Ammon's horn (tissue), 1 donor: Measurements from ENCODE around the gene RRP36.
A peak's percentile ranks its signal among the peaks of the same experiment; 100 is the strongest.
"Not testable (repeated sequence)": the region's sequence is repeated elsewhere in the genome, so short reads cannot be mapped to it uniquely, and the experiment has no call there.

Experiments used
- DNase-seq: peaks from one replicate; pipeline ENCODE4 v3.0.0-alpha.2; 2016; ENCODE audit warnings: low spot score

Gene RRP36

DNA sequence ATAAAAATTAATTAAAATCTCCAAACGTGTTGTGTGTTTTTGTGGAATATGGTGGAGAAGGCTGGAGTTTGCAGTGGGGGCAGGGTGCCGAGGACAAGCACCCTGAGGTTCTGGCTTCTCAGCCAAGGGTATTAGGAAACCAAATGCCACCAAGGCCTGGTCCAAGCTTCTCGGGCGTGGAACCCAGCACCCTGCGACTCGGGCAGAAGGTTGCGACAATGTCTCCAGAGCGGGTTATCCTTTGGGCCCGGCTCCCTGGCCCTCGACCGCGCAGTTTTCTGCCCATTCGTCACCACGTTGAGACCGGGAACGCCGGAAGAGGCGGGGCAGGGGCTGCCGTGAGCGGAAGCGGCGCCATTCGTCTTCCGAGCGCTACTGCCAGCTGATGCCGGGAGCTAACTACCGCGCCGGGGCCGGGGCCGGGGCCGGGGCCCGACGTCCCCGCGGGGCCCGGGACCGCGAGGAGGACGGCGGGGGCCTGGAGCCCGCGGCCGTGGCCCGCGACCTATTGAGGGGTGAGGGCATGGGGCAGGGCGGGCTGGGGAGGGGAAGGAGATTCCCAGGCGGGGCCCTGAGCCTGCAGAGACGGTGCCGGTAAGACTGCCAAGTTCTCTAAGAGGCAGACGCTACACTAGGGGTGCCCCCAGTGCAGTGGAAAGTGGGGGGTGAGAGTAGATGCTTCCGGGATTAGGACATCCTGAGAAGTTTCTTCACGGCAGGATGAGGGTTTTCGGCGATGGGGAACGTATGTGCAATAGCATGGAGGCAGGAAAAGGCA, at the start of gene RRP36:
TSS of gene RRP36 (plus strand) at position 354 of the 778 bp plus-strand sequence. CDS start at position 386, 32 bp downstream.
- peak; percentile 79 for DNase-seq

- DNase-seq, result no peak
Measured at GRCh38 chr6:42971746-42972327, 49.6 kb upstream of the RRP36 start.

DNA sequence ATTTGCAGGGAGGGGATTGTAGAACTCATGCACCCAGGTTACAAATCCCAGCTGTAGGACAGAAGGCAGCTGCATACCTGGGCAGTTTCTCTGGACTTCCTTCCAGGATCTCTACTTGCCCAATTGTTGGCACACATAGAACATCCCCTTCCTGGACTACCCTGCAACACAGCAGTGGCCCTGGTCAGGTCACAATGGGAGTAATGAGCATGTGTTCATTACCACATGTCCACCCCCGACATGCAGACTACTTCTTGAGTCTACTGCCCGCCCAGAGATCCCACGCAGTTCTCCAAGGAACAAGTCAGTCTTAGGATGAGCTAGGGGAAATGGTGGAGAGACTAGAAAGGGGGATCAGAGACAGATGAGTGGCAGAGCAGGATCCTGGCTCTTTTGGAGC, 47.5 kb upstream of the RRP36 start:
- no peak for DNase-seq

GRCh38 chr6:42974919-42975505, 46.4 kb upstream of the RRP36 start:
- no peak for DNase-seq

- no peak for DNase-seq
Measured at GRCh38 chr6:42978487-42978838, 43.0 kb upstream of the RRP36 start.

DNA sequence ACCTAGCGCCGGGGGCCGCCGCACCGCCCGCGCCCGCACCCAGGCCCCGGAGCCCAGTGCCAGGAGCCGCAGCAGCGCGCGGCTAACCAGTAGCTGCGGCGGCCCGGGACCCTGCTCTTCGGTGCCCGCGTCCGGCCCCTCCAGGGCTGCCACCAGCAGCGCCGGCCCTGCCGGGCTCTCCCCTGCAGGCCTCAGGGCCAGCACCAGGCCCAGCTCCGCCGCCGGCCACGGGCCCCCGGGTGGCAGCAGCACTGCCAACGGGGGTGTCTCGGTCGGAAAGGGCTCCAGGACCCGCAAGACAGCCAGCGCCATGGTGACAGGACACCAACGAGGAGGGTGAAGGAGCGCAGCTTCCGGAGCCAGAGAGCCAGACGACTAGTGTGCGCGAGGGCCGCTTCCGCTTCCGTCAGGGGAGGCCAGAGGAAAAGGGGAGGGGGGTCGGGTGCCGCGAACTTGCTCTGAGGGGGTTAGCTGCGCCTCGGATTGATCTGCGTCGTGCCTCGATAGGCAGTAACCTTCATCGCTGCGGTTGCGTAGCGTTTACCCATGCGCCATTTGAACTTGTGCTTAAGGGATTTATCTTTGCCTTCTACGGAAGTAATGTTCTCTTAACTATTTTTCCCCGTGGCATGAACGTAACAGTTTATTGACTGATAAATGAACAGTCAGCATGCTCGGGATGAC, 42.4 kb upstream of the RRP36 start, which contains the start of gene PEX6:
TSS of gene PEX6 (minus strand) at position 343 of the 684 bp plus-strand sequence. CDS start at position 312, 31 bp downstream.
- DNase-seq, result peak; percentile 96

DNA sequence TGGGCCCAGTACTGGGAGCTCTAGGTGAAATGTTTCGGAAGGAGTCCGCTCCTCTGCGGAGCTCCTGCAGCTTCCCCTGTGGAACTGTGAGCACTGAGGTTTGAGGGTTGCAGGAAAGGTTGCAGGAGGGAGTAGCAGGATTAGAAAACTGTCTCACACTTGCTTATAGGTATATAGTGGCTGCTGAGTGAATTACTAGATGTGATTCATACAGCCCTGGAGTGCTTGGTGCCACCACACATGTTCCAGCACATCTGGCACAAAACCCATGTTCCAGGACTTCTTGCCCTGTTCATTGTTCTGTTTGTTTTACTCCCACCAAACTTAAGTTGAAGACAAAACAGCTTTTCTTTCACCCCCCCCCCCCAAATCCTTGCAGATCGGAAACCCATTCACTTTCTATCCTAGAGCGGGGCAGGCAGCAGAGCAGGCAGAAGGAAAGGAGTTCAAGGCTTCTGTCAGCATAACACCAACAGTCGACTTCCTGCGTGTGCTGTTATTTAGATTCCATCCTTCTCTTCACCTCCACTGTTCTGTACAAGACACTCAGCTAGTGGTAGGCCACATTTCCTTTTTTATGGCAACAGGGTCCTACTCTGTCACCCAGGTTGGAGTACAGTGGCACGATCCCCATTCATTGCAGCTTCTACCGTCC, 41.8 kb upstream of the RRP36 start:
- DNase-seq, result no peak

- no peak for DNase-seq
Measured at GRCh38 chr6:42981836-42982235, 39.6 kb upstream of the RRP36 start.

- DNase-seq, result peak; percentile 99
Measured at GRCh38 chr6:42984001-42984923, 37.2 kb upstream of the RRP36 start, which contains the start of gene PPP2R5D. PPP2R5D (plus strand) TSS chr6:42984570; CDS start chr6:42984678, 108 bp downstream.

- DNase-seq, result no peak
Measured at GRCh38 chr6:42984924-42985475, 36.4 kb upstream of the RRP36 start.

DNA sequence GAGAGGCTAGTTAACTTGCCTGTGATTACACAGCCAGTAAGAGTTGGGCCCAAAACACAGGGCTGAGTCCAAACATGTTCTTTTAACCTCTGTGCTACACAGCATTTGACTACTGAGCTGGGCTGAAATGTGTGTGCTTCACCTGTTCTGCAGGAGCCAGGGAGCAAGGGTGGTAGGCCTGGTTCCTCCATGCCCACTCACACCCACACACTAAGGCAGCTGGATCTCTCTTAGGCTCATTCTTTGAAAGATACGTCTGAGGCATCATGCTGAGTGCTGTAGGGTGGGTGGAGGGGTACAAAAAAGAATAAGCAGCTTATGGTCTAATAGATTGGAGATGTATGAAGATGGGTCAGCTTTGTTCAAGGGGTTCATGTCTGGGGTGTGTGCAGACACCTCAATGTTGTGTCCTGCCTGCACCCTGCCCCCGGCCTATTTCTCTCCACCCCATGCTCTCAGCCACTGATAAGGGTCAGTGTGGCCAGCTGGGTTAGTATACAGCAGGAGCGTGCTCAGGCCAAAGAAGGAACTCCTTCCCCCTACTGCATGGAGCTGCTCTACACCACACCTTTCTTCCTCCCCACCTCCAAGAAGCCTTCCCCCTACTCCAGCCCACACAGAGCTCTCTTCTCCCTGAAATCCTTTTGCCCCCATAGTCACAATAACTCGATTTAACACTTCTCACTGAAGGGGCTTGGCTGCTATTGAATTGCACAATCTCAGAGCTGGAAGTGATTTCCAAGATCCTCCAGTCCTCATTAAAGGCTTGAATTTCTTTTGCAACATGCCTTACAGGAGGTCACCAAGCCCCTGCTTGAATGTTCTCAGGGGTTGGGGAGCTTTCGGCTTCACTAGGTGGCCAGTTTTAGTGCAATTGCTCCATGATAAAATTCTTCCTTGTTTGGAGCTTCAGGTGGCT, 33.6 kb upstream of the RRP36 start:
- no peak for DNase-seq

- DNase-seq, result no peak
Measured at GRCh38 chr6:42988486-42989020, 32.9 kb upstream of the RRP36 start.

- DNase-seq, result no peak
Measured at GRCh38 chr6:42989923-42990322, 31.5 kb upstream of the RRP36 start.

GRCh38 chr6:42993445-42993844, 28.0 kb upstream of the RRP36 start:
- no peak for DNase-seq

GRCh38 chr6:42996513-42996912, 24.9 kb upstream of the RRP36 start:
- DNase-seq, result no peak

- DNase-seq, result not testable (repeated sequence)
Measured at GRCh38 chr6:42998205-42998604, 23.2 kb upstream of the RRP36 start.

GRCh38 chr6:43001843-43002242, 19.6 kb upstream of the RRP36 start:
- no peak for DNase-seq

DNA sequence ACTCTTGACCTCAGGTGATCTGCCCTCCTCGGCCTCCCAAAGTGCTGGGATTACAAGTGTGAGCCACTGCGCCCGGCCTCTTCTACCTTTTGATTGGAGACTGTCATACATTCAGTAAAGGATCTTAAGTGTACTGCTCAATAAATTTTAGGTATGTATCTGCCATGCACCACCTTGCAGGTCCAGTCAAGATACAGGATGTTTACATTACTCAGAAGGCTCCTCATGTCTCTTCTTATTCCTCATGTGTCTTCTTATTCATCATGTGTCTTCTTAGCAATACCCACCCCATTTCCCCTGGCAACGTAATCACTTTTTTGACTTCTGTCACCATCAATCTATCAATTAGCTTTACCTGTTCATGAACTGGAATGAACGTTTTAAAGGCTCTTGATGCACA, 15.6 kb upstream of the RRP36 start:
- no peak for DNase-seq

GRCh38 chr6:43006251-43006650, 15.2 kb upstream of the RRP36 start:
- DNase-seq, result no peak
